ENCODE results near the gene TECPR2. TPM values are rescaled to one million over a fixed set of nuclear protein-coding genes. Genes with fewer than 3 reads are reported as not detected.

TECPR2 gene
- total RNA-seq, 2 experiments from 2014 or later: 4.7 to 5.0 TPM

DNA sequence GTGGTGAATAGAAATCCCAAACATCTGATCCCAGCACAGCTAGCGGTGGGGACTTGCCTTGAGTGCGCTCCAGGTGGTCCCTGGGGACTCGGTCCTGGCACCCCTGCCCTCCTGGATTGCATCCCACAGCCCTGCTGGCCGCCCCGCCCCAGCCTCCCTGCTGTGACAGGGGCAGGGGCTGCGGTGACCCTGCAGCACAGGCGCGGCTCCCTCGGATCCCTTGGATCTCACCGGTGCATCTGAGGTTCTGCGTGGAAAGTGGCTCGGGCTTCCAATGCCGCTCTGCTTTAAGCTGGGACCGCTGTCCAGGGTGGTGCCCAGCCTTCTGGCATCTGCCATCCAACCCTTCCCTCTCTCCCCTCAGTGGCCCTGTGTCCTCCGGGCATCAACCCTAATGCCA, 130.8 kb downstream of the TECPR2 start:
- TF ChIP-seq, protein P1, sequence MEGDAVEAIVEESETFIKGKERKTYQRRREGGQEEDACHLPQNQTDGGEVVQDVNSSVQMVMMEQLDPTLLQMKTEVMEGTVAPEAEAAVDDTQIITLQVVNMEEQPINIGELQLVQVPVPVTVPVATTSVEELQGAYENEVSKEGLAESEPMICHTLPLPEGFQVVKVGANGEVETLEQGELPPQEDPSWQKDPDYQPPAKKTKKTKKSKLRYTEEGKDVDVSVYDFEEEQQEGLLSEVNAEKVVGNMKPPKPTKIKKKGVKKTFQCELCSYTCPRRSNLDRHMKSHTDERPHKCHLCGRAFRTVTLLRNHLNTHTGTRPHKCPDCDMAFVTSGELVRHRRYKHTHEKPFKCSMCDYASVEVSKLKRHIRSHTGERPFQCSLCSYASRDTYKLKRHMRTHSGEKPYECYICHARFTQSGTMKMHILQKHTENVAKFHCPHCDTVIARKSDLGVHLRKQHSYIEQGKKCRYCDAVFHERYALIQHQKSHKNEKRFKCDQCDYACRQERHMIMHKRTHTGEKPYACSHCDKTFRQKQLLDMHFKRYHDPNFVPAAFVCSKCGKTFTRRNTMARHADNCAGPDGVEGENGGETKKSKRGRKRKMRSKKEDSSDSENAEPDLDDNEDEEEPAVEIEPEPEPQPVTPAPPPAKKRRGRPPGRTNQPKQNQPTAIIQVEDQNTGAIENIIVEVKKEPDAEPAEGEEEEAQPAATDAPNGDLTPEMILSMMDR (IDR thresholded peaks at IDR 0.05): no peak
- CTCF ChIA-PET: no interaction called here

DNA sequence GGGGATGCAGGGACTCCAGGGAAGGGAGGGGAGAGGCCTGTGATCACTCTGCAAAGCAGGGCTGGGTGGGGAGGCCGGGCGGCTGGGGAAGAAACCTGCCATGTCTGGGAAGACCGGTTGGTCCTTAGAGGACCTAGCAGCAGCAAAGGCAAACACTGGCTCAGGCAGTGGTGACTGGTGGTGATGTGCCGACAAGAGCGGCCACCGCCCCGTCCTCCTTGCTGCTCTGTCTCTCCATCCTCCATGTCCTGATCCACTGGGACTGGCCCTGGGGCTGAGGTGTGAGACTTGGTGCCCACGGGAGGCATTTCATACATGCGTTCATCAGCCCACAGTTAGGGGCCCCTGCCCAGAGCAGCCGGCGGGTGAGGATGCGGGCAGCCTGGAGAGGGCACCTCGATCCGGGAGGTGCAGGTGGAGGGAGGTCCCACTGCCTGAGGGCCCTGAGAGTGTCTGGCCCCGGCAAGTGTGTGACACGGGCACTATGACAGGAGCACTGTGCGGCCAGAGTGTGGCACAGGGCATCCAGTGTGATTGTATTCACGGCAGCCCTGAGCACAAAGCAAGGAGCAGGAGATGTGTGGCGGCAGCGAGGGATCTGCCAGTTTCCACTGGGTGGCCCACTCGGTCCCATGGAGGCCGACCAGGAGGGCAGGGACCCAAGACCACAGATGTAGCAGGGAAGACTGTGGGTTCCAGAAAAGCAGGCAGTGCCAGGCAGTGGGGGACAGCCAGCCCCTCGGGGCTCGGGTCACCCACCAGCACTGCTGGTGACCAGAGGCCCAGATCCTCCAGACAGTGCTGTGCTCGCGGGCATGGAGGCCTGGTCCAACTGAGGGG, 133.0 kb downstream of the TECPR2 start:
- H3K27ac Mint-ChIP-seq: no peak overlapping the region
- POLR2A ChIA-PET: no interaction called here
- no peak overlapping the region for H3K4me3 Mint-ChIP-seq
- TF ChIP-seq, protein P1 (IDR thresholded peaks at IDR 0.05): no peak
- no peaks in the 10 kb centered on the region for H3K36me3 Mint-ChIP-seq (ENCODE audit: low read depth)
- CTCF ChIA-PET: no interaction called here
- DNase-seq (no peak), ATAC-seq (no peak)
- intact Hi-C loops (cut with micrococcal nuclease): no loop called here
- H3K9me3 Mint-ChIP-seq: no peaks in the 10 kb centered on the region
- H3K4me1 Mint-ChIP-seq (ENCODE audit: low read depth): peaks cover 7% of the 10 kb centered on the region
- no peaks in the 10 kb centered on the region for H3K27me3 Mint-ChIP-seq

More for the DNA sequence above, 130.8 kb downstream of the TECPR2 start:
- Mint-ChIP-seq H3K27me3 (no peaks in the 10 kb centered on the region), H3K9me3 (no peaks in the 10 kb centered on the region), H3K4me1 (ENCODE audit: low read depth) (no peaks in the 10 kb centered on the region), H3K27ac (no peak overlapping the region), H3K4me3 (no peak overlapping the region), H3K36me3 (ENCODE audit: low read depth) (no peaks in the 10 kb centered on the region)
- POLR2A ChIA-PET: no interaction called here
- intact Hi-C loops (cut with micrococcal nuclease): no loop called here
- ATAC-seq (no peak), DNase-seq (no peak)

DNA sequence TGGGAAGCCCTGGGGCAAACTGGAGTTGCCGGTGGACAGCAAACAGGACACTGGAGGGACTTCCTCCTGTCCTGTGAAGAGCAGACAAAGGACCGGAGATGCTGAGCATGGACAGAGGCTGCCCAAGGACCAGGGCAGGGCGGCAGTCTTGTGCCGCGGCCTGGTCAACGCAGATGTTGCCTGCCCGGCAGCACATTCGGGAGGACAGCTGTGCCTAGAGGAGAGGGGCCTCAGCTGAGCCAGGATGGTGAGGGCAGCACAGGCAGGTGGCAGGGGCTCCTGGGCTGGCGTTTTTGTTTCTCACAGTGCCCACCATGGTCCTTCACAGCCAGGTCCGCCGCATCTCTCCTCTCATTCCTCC, 133.6 kb downstream of the TECPR2 start:
- H3K27ac Mint-ChIP-seq: no peak overlapping the region

GRCh38 chr14:102496958-102497744, 134.4 kb downstream of the TECPR2 start:
- H3K27ac Mint-ChIP-seq: no peak overlapping the region
- H3K36me3 Mint-ChIP-seq (ENCODE audit: low read depth): no peaks in the 10 kb centered on the region
- ChIA-PET CTCF (no interaction called here), POLR2A (interaction anchor here (0.5 kb wide), 1 partner anchor 70 kb away, joined by 3 read pairs; no protein-coding TSS in a partner anchor)
- no peak overlapping the region for H3K4me3 Mint-ChIP-seq
- no peak for ATAC-seq
- intact Hi-C loops (cut with micrococcal nuclease): no loop called here
- no peaks in the 10 kb centered on the region for H3K9me3 Mint-ChIP-seq
- TF ChIP-seq, protein P1 (IDR thresholded peaks at IDR 0.05): no peak
- H3K4me1 Mint-ChIP-seq (ENCODE audit: low read depth): peaks cover 9% of the 10 kb centered on the region
- no peak for DNase-seq
- H3K27me3 Mint-ChIP-seq: no peaks in the 10 kb centered on the region

More for the DNA sequence above, 133.6 kb downstream of the TECPR2 start:
- DNase-seq: no peak
- ChIA-PET POLR2A (no interaction called here), CTCF (no interaction called here)
- Mint-ChIP-seq H3K4me1 (ENCODE audit: low read depth) (peaks cover 9% of the 10 kb centered on the region), H3K27me3 (no peaks in the 10 kb centered on the region), H3K4me3 (no peak overlapping the region), H3K36me3 (ENCODE audit: low read depth) (no peaks in the 10 kb centered on the region), H3K9me3 (no peaks in the 10 kb centered on the region)
- intact Hi-C loops (cut with micrococcal nuclease): no loop called here
- ATAC-seq: no peak
- TF ChIP-seq, protein P1 (IDR thresholded peaks at IDR 0.05): no peak
